GM23338 (cell line): Measurements from ENCODE around the gene POLDIP2. TPM values are rescaled to one million over a fixed set of nuclear protein-coding genes. Genes with fewer than 3 reads are reported as not detected.
A peak's percentile ranks its signal among the peaks of the same experiment; 100 is the strongest.

ENCODE experiments used
- ATAC-seq: fragments of 200-7000 bp; cut with Tn5 transposase; 3 replicates; pipeline ENCODE4 v1.9.1; 2020
- DNase-seq: peaks from one replicate; pipeline ENCODE4 v3.0.0-alpha.2; 2015; ENCODE audit warnings: low spot score
- H2AFZ ChIP-seq: fragments of 200-600 bp; sonication (generic); 2 replicates; pipeline ENCODE4 v1.8.0; 2016; ENCODE audit warnings: antibody characterized with exemption, mild to moderate bottlenecking, moderate library complexity
- H3F3A ChIP-seq: fragments of 200-600 bp; sonication (generic); replicated peaks from 2 replicates; pipeline ENCODE4 v1.8.0; 2017; ENCODE audit warnings: antibody characterized with exemption, mixed run types, low read depth
- H3K27ac ChIP-seq: fragments of 200-600 bp; sonication (generic); 2 replicates; pipeline ENCODE4 v1.6.1; 2016; ENCODE audit warnings: low read depth
- H3K27me3 ChIP-seq: fragments of 200-600 bp; sonication (generic); 2 replicates; pipeline ENCODE4 v1.8.0; 2016; ENCODE audit warnings: mild to moderate bottlenecking, mixed run types, moderate library complexity; ENCODE audit not compliant: insufficient read depth
- H3K36me3 ChIP-seq: fragments of 200-600 bp; sonication (generic); 2 replicates; pipeline ENCODE4 v1.8.0; 2016; ENCODE audit warnings: mild to moderate bottlenecking; ENCODE audit not compliant: insufficient read depth
- H3K4me1 ChIP-seq: fragments of 200-600 bp; sonication (generic); 2 replicates; pipeline ENCODE4 v1.8.0; 2016; ENCODE audit warnings: mild to moderate bottlenecking, moderate library complexity; ENCODE audit not compliant: insufficient read depth
- H3K4me2 ChIP-seq: fragments of 200-600 bp; sonication (generic); 2 replicates; pipeline ENCODE4 v1.7.1; 2017; ENCODE audit warnings: mixed run types
- H3K4me3 ChIP-seq: fragments of 200-600 bp; sonication (generic); 2 replicates; pipeline ENCODE4 v1.6.1; 2016; ENCODE audit warnings: mixed run types
- H3K79me2 ChIP-seq: fragments of 200-600 bp; sonication (generic); replicated peaks from 2 replicates; pipeline ENCODE4 v1.8.0; 2017; ENCODE audit warnings: mild to moderate bottlenecking; ENCODE audit not compliant: insufficient read depth
- H3K9me2 ChIP-seq: fragments of 200-600 bp; sonication (generic); 2 replicates; pipeline ENCODE4 v1.8.0; 2017; ENCODE audit not compliant: insufficient read depth
- H4K20me1 ChIP-seq: fragments of 200-600 bp; sonication (generic); replicated peaks from 2 replicates; pipeline ENCODE4 v1.8.0; 2017; ENCODE audit warnings: mild to moderate bottlenecking; ENCODE audit not compliant: insufficient read depth
- H3K27ac Mint-ChIP-seq: 2 replicates; pipeline ENCODE4 v1.8.0; 2020; ENCODE audit warnings: inconsistent platforms, mild to moderate bottlenecking, moderate library complexity, mixed read lengths
- H3K27me3 Mint-ChIP-seq: 3 replicates; pipeline ENCODE4 v1.8.0; 2022; ENCODE audit warnings: low read depth, mild to moderate bottlenecking, moderate library complexity, mixed read lengths, inconsistent platforms; ENCODE audit not compliant: insufficient read depth, poor library complexity
- H3K36me3 Mint-ChIP-seq: 3 replicates; pipeline ENCODE4 v1.8.0; 2021; ENCODE audit warnings: low read depth, mild to moderate bottlenecking, inconsistent platforms, moderate library complexity, mixed read lengths
- H3K4me1 Mint-ChIP-seq: 3 replicates; pipeline ENCODE4 v1.8.0; 2020; ENCODE audit warnings: mild to moderate bottlenecking, inconsistent platforms, mixed read lengths
- H3K4me3 Mint-ChIP-seq: 3 replicates; pipeline ENCODE4 v1.8.0; 2021; ENCODE audit warnings: moderate library complexity, mild to moderate bottlenecking, inconsistent platforms, mixed read lengths
- H3K9me3 Mint-ChIP-seq: 3 replicates; pipeline ENCODE4 v1.8.0; 2020; ENCODE audit warnings: moderate library complexity, mild to moderate bottlenecking, inconsistent platforms, mixed read lengths
- CREB1 ChIP-seq: fragments of 250-450 bp; sonication (Bioruptor Pico); IDR thresholded peaks from 2 replicates; pipeline ENCODE4 v1.5.0; 2020; ENCODE audit warnings: low read depth, mild to moderate bottlenecking, moderate library complexity
- EZH2phosphoT487 ChIP-seq: fragments of 200-600 bp; sonication (generic); IDR thresholded peaks from one replicate; pipeline ENCODE4 v1.8.1; 2018; ENCODE audit warnings: antibody characterized with exemption; ENCODE audit not compliant: unreplicated experiment
- JUNB ChIP-seq: IDR thresholded peaks from one replicate; pipeline ENCODE4 v1.6.1; 2016; ENCODE audit warnings: antibody characterized with exemption; ENCODE audit not compliant: unreplicated experiment
- NANOG ChIP-seq: IDR thresholded peaks from 2 replicates; pipeline ENCODE4 v1.6.1; 2016; ENCODE audit warnings: antibody characterized with exemption, borderline replicate concordance
- POLR2AphosphoS5 ChIP-seq: IDR thresholded peaks from 2 replicates; pipeline ENCODE4 v1.6.1; 2016; ENCODE audit warnings: antibody characterized with exemption, low read depth
- STAT1 ChIP-seq: IDR thresholded peaks from one replicate; pipeline ENCODE4 v1.6.1; 2016; ENCODE audit warnings: antibody characterized with exemption; ENCODE audit not compliant: unreplicated experiment
- ZNF331 ChIP-seq: fragments of 250-450 bp; sonication (Bioruptor Pico); IDR thresholded peaks from 2 replicates; pipeline ENCODE4 v1.5.0; 2020; ENCODE audit warnings: low read depth, mild to moderate bottlenecking, moderate library complexity
- polyA plus RNA-seq: library from polyadenylated mRNA; unstranded; fragments of >200 nt; fragmentation: Nextera tagmentation; extraction: Ambion mirVana; gene quantifications from 2 replicates; pipeline ENCODE4 v1.2.1, GENCODE V29; 2016
- total RNA-seq: library from RNA; depleted of rRNA; stranded (reverse); fragments of >200 nt; shearing (Covaris generic); gene quantifications from 2 replicates; pipeline ENCODE4 v1.2.3, GENCODE V29; 2014
- TF ChIP-seq, protein P1 (sequence below): IDR thresholded peaks from one replicate; pipeline ENCODE4 v1.6.1; 2018; ENCODE audit warnings: antibody characterized with exemption; ENCODE audit not compliant: unreplicated experiment
- TF ChIP-seq, protein P2 (sequence below): fragments of 250-450 bp; sonication (Bioruptor Pico); IDR thresholded peaks from 2 replicates; pipeline ENCODE4 v1.5.0; 2020; ENCODE audit warnings: mild to moderate bottlenecking, moderate library complexity
- TF ChIP-seq, protein P3 (sequence below): IDR thresholded peaks from 2 replicates; pipeline ENCODE4 v1.6.1; 2016; ENCODE audit warnings: antibody characterized with exemption
- TF ChIP-seq, protein P4 (sequence below), 2 experiments: fragments of 200-600 bp in 1 of 2; sonication (generic) in 1 of 2; conservative IDR thresholded peaks; 2 replicates each; pipeline versions ENCODE4 v1.5.1 to v1.6.1; 2016 to 2017; ENCODE audit warnings: antibody characterized with exemption in 2 of 2, low read depth in 2 of 2, mild to moderate bottlenecking in 2 of 2, moderate library complexity in 1 of 2

POLDIP2 gene
- total and polyA plus RNA-seq, 2 experiments from 2014 or later = 45.7 to 77.1 TPM

DNA sequence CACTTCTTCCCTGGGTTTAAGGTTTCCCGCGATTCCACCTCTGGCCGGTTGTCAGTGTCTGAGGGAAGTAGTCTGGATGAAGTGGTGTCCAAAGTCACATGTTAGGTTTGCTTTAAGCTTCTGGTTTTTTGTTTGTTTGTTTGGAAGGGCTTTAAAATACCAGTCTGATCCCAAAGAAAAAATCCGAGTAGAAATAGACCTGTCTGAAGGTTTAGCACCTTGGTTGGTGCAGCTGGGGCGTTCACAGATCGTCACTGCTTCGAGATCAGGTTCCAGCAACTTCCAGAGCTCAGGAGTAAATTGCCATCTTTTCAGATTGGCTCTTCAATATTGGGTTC is 37.8 kb downstream of the POLDIP2 start:
- Histone ChIP-seq H3K4me1 (peaks cover 49% of the 10 kb centered on the region), H3K4me3 (peak overlapping the region; percentile 80), H3K79me2 (peaks cover 55% of the 10 kb centered on the region), H3K9me2 (no peaks in the 10 kb centered on the region), H4K20me1 (peaks cover 45% of the 10 kb centered on the region), H3F3A (peaks cover 5% of the 10 kb centered on the region; the same call in 1 of the 2 replicates), H2AFZ (no peak overlapping the region), H3K36me3 (no peaks in the 10 kb centered on the region), H3K4me2 (peak overlapping the region; percentile 94), H3K27ac (peak overlapping the region; percentile 70), H3K27me3 (no peaks in the 10 kb centered on the region)
- H3K9me3 Mint-ChIP-seq = no peaks in the 10 kb centered on the region; the same call in 2 of the 3 replicates
- peak overlapping the region; percentile 83 for H3K4me3 Mint-ChIP-seq
- no peak for ATAC-seq
- H3K27me3 Mint-ChIP-seq = peaks cover 19% of the 10 kb centered on the region
- no peak for TF ChIP-seq POLR2AphosphoS5
- no peak for TF ChIP-seq ZNF331 (CRISPR knock-in tag)
- TF ChIP-seq CREB1 (CRISPR knock-in tag) = no peak
- TF ChIP-seq, protein P1, sequence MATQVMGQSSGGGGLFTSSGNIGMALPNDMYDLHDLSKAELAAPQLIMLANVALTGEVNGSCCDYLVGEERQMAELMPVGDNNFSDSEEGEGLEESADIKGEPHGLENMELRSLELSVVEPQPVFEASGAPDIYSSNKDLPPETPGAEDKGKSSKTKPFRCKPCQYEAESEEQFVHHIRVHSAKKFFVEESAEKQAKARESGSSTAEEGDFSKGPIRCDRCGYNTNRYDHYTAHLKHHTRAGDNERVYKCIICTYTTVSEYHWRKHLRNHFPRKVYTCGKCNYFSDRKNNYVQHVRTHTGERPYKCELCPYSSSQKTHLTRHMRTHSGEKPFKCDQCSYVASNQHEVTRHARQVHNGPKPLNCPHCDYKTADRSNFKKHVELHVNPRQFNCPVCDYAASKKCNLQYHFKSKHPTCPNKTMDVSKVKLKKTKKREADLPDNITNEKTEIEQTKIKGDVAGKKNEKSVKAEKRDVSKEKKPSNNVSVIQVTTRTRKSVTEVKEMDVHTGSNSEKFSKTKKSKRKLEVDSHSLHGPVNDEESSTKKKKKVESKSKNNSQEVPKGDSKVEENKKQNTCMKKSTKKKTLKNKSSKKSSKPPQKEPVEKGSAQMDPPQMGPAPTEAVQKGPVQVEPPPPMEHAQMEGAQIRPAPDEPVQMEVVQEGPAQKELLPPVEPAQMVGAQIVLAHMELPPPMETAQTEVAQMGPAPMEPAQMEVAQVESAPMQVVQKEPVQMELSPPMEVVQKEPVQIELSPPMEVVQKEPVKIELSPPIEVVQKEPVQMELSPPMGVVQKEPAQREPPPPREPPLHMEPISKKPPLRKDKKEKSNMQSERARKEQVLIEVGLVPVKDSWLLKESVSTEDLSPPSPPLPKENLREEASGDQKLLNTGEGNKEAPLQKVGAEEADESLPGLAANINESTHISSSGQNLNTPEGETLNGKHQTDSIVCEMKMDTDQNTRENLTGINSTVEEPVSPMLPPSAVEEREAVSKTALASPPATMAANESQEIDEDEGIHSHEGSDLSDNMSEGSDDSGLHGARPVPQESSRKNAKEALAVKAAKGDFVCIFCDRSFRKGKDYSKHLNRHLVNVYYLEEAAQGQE = no peak
- TF ChIP-seq, protein P2, sequence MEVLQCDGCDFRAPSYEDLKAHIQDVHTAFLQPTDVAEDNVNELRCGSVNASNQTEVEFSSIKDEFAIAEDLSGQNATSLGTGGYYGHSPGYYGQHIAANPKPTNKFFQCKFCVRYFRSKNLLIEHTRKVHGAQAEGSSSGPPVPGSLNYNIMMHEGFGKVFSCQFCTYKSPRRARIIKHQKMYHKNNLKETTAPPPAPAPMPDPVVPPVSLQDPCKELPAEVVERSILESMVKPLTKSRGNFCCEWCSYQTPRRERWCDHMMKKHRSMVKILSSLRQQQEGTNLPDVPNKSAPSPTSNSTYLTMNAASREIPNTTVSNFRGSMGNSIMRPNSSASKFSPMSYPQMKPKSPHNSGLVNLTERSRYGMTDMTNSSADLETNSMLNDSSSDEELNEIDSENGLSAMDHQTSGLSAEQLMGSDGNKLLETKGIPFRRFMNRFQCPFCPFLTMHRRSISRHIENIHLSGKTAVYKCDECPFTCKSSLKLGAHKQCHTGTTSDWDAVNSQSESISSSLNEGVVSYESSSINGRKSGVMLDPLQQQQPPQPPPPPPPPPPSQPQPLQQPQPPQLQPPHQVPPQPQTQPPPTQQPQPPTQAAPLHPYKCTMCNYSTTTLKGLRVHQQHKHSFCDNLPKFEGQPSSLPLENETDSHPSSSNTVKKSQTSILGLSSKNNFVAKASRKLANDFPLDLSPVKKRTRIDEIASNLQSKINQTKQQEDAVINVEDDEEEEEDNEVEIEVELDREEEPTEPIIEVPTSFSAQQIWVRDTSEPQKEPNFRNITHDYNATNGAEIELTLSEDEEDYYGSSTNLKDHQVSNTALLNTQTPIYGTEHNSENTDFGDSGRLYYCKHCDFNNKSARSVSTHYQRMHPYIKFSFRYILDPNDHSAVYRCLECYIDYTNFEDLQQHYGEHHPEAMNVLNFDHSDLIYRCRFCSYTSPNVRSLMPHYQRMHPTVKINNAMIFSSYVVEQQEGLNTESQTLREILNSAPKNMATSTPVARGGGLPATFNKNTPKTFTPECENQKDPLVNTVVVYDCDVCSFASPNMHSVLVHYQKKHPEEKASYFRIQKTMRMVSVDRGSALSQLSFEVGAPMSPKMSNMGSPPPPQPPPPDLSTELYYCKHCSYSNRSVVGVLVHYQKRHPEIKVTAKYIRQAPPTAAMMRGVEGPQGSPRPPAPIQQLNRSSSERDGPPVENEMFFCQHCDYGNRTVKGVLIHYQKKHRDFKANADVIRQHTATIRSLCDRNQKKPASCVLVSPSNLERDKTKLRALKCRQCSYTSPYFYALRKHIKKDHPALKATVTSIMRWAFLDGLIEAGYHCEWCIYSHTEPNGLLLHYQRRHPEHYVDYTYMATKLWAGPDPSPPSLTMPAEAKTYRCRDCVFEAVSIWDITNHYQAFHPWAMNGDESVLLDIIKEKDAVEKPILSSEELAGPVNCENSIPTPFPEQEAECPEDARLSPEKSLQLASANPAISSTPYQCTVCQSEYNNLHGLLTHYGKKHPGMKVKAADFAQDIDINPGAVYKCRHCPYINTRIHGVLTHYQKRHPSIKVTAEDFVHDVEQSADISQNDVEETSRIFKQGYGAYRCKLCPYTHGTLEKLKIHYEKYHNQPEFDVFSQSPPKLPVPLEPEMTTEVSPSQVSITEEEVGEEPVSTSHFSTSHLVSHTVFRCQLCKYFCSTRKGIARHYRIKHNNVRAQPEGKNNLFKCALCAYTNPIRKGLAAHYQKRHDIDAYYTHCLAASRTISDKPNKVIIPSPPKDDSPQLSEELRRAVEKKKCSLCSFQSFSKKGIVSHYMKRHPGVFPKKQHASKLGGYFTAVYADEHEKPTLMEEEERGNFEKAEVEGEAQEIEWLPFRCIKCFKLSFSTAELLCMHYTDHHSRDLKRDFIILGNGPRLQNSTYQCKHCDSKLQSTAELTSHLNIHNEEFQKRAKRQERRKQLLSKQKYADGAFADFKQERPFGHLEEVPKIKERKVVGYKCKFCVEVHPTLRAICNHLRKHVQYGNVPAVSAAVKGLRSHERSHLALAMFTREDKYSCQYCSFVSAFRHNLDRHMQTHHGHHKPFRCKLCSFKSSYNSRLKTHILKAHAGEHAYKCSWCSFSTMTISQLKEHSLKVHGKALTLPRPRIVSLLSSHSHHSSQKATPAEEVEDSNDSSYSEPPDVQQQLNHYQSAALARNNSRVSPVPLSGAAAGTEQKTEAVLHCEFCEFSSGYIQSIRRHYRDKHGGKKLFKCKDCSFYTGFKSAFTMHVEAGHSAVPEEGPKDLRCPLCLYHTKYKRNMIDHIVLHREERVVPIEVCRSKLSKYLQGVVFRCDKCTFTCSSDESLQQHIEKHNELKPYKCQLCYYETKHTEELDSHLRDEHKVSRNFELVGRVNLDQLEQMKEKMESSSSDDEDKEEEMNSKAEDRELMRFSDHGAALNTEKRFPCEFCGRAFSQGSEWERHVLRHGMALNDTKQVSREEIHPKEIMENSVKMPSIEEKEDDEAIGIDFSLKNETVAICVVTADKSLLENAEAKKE (CRISPR knock-in tag) = no peak
- TF ChIP-seq, protein P3, sequence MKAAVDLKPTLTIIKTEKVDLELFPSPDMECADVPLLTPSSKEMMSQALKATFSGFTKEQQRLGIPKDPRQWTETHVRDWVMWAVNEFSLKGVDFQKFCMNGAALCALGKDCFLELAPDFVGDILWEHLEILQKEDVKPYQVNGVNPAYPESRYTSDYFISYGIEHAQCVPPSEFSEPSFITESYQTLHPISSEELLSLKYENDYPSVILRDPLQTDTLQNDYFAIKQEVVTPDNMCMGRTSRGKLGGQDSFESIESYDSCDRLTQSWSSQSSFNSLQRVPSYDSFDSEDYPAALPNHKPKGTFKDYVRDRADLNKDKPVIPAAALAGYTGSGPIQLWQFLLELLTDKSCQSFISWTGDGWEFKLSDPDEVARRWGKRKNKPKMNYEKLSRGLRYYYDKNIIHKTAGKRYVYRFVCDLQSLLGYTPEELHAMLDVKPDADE = no peak
- TF ChIP-seq EZH2phosphoT487 = no peak
- TF ChIP-seq, protein P4, sequence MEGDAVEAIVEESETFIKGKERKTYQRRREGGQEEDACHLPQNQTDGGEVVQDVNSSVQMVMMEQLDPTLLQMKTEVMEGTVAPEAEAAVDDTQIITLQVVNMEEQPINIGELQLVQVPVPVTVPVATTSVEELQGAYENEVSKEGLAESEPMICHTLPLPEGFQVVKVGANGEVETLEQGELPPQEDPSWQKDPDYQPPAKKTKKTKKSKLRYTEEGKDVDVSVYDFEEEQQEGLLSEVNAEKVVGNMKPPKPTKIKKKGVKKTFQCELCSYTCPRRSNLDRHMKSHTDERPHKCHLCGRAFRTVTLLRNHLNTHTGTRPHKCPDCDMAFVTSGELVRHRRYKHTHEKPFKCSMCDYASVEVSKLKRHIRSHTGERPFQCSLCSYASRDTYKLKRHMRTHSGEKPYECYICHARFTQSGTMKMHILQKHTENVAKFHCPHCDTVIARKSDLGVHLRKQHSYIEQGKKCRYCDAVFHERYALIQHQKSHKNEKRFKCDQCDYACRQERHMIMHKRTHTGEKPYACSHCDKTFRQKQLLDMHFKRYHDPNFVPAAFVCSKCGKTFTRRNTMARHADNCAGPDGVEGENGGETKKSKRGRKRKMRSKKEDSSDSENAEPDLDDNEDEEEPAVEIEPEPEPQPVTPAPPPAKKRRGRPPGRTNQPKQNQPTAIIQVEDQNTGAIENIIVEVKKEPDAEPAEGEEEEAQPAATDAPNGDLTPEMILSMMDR (conservative IDR thresholded peaks at IDR 0.05; ENCODE audit: low read depth in 2 of 2) = no peak
- TF ChIP-seq JUNB = no peak
- TF ChIP-seq STAT1 = no peak
- TF ChIP-seq NANOG = no peak
- peaks cover 29% of the 10 kb centered on the region for H3K36me3 Mint-ChIP-seq
- DNase-seq = no peak
- peaks cover 47% of the 10 kb centered on the region for H3K4me1 Mint-ChIP-seq
- H3K27ac Mint-ChIP-seq = peak overlapping the region; percentile 95
